IPS-18c (cell line): ENCODE results near the gene TMEM169.
"Not testable (repeated sequence)": the region's sequence is repeated elsewhere in the genome, so short reads cannot be mapped to it uniquely, and the experiment has no call there.

Source experiments
- H3K4me3 ChIP-seq: 2 replicates; pipeline ENCODE4 v1.7.0; 2013; ENCODE audit warnings: low read depth, mild to moderate bottlenecking, low read length, moderate library complexity; ENCODE audit not compliant: insufficient read depth
- H3K9me3 ChIP-seq: one replicate; pipeline ENCODE4 v1.6.1; 2013; ENCODE audit warnings: mild to moderate bottlenecking, low read length, moderate library complexity; ENCODE audit not compliant: control insufficient read depth, insufficient read depth

The TMEM169 gene

GRCh38 chr2:216113572-216113971 is 31.9 kb downstream of the TMEM169 start:
- Histone ChIP-seq H3K4me3 (no peak overlapping the region), H3K9me3 (no peaks in the 10 kb centered on the region)

GRCh38 chr2:216114382-216114713 is 32.6 kb downstream of the TMEM169 start:
- no peaks in the 10 kb centered on the region for H3K9me3 ChIP-seq
- no peak overlapping the region for H3K4me3 ChIP-seq

- Histone ChIP-seq H3K4me3 (peak overlapping the region; percentile 28; the same call in 1 of the 2 replicates), H3K9me3 (no peaks in the 10 kb centered on the region)
These were observed 33.2 kb downstream of the TMEM169 start for GRCh38 chr2:216114714-216115531.

GRCh38 chr2:216116418-216116817 is 34.7 kb downstream of the TMEM169 start:
- Histone ChIP-seq H3K4me3 (no peak overlapping the region), H3K9me3 (no peaks in the 10 kb centered on the region)

GRCh38 chr2:216117561-216118340 is 36.0 kb downstream of the TMEM169 start:
- Histone ChIP-seq H3K4me3 (no peak overlapping the region), H3K9me3 (no peaks in the 10 kb centered on the region)

- H3K9me3 ChIP-seq, result no peaks in the 10 kb centered on the region
- no peak overlapping the region for H3K4me3 ChIP-seq
These were observed 36.8 kb downstream of the TMEM169 start for GRCh38 chr2:216118474-216118873.

GRCh38 chr2:216119146-216119545 is 37.4 kb downstream of the TMEM169 start:
- H3K4me3 ChIP-seq, result no peak overlapping the region
- no peaks in the 10 kb centered on the region for H3K9me3 ChIP-seq

GRCh38 chr2:216119986-216120385 is 38.3 kb downstream of the TMEM169 start:
- no peak overlapping the region for H3K4me3 ChIP-seq
- no peaks in the 10 kb centered on the region for H3K9me3 ChIP-seq

GRCh38 chr2:216121255-216121654 is 39.5 kb downstream of the TMEM169 start:
- H3K4me3 ChIP-seq, result no peak overlapping the region
- H3K9me3 ChIP-seq, result no peaks in the 10 kb centered on the region

- Histone ChIP-seq H3K9me3 (no peaks in the 10 kb centered on the region), H3K4me3 (no peak overlapping the region)
These were observed 45.2 kb downstream of the TMEM169 start for GRCh38 chr2:216126943-216127342.

GRCh38 chr2:216130346-216130971 is 48.7 kb downstream of the TMEM169 start:
- Histone ChIP-seq H3K4me3 (no peak overlapping the region), H3K9me3 (no peaks in the 10 kb centered on the region)

GRCh38 chr2:216131175-216131926 is 49.6 kb downstream of the TMEM169 start:
- Histone ChIP-seq H3K9me3 (no peaks in the 10 kb centered on the region), H3K4me3 (no peak overlapping the region)

GRCh38 chr2:216132585-216132984 is 50.9 kb downstream of the TMEM169 start:
- no peak overlapping the region for H3K4me3 ChIP-seq
- no peaks in the 10 kb centered on the region for H3K9me3 ChIP-seq

- Histone ChIP-seq H3K4me3 (no peak overlapping the region), H3K9me3 (no peaks in the 10 kb centered on the region)
These were observed 51.7 kb downstream of the TMEM169 start for GRCh38 chr2:216133397-216133796.

- Histone ChIP-seq H3K4me3 (no peak overlapping the region), H3K9me3 (no peaks in the 10 kb centered on the region)
These were observed 53.3 kb downstream of the TMEM169 start for GRCh38 chr2:216134958-216135541.

- Histone ChIP-seq H3K4me3 (no peak overlapping the region), H3K9me3 (no peaks in the 10 kb centered on the region)
These were observed 58.2 kb downstream of the TMEM169 start for GRCh38 chr2:216139884-216140283.

- not testable (repeated sequence) for H3K9me3 ChIP-seq, H3K4me3 ChIP-seq
These were observed 59.8 kb downstream of the TMEM169 start for GRCh38 chr2:216141516-216141915.
